C4-2B (cell line): ENCODE measurements around the gene CCDC14.
A peak's percentile ranks its signal among the peaks of the same experiment; 100 is the strongest.

Experiments used
- H3K27ac ChIP-seq: fragments of 450-650 bp; 2 replicates; pipeline ENCODE4 v1.5.1; 2017
- CTCF ChIP-seq: fragments of 450-650 bp; conservative IDR thresholded peaks from 2 replicates; pipeline ENCODE4 v1.5.1; 2017; ENCODE audit warnings: mild to moderate bottlenecking
- ZFX ChIP-seq: fragments of 450-650 bp; IDR thresholded peaks from 2 replicates; pipeline ENCODE4 v1.6.1; 2017

The CCDC14 gene

GRCh38 chr3:123948449-123948848, 12.6 kb downstream of the CCDC14 start:
- no peak overlapping the region for H3K27ac ChIP-seq
- TF ChIP-seq CTCF (no peak), ZFX (no peak)

GRCh38 chr3:123947482-123947881, 13.5 kb downstream of the CCDC14 start:
- no peak overlapping the region for H3K27ac ChIP-seq
- TF ChIP-seq CTCF, result no peak
- TF ChIP-seq ZFX, result no peak

GRCh38 chr3:123941542-123941941, 19.5 kb downstream of the CCDC14 start:
- TF ChIP-seq ZFX (no peak), CTCF (no peak)
- no peak overlapping the region for H3K27ac ChIP-seq

GRCh38 chr3:123941121-123941520, 19.9 kb downstream of the CCDC14 start:
- no peak for TF ChIP-seq ZFX
- peak; percentile 44 for TF ChIP-seq CTCF
- no peak overlapping the region for H3K27ac ChIP-seq

DNA sequence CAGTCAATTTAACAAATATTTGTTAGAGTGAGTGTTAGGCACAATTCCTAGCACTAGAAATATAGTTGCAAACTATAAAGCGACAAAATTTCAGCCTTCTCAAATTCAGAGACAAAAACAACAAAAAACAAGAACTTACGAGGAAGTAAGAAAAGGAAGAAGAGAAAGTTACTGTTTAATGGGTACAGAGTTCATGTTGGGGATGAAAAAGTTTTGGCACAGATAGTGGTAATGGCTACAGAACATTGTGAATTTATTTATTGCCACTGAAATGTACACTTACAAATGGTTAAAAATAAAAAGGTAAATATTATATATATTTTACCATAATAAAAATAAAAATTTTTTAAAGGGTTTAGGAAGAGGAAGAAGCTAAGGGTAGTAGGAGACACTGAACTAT, 21.3 kb downstream of the CCDC14 start:
- H3K27ac ChIP-seq, result no peak overlapping the region
- no peak for TF ChIP-seq ZFX
- TF ChIP-seq CTCF, result no peak

GRCh38 chr3:123936400-123936799, 24.6 kb downstream of the CCDC14 start:
- no peak overlapping the region for H3K27ac ChIP-seq
- TF ChIP-seq ZFX (no peak), CTCF (no peak)

- no peak for TF ChIP-seq CTCF
- TF ChIP-seq ZFX, result no peak
- no peak overlapping the region for H3K27ac ChIP-seq
Measured at GRCh38 chr3:123935830-123936229, 25.2 kb downstream of the CCDC14 start.
